ENCODE measurements around the gene PDE7B.

GRCh38 chr6:135937106-135937505 lies 85.6 kb downstream of the PDE7B start:
- TF ChIP-seq FOXM1 (IDR thresholded peaks at IDR 0.05; ENCODE audit: low read depth) (no peak), FOXM1 (CRISPR knock-in tag; IDR thresholded peaks at IDR 0.05; ENCODE audit: low read depth) (no peak), MYC (IDR thresholded peaks at IDR 0.05; ENCODE audit: low read depth, low read length) (no peak), MYC (CRISPR knock-in tag; IDR thresholded peaks at IDR 0.05; ENCODE audit: borderline replicate concordance, low read depth) (no peak), SMARCA4 (IDR thresholded peaks at IDR 0.05) (no peak), ETV6 (IDR thresholded peaks at IDR 0.05; ENCODE audit: borderline replicate concordance in 1 of 2, low read depth in 2 of 2, low read length in 1 of 2) (no peak), ETV6 (CRISPR knock-in tag; IDR thresholded peaks at IDR 0.05; ENCODE audit: borderline replicate concordance) (no peak), POLR2AphosphoS5 (IDR thresholded peaks at IDR 0.05; ENCODE audit: control insufficient read depth, insufficient read depth, low read depth, low read length) (no peak), FOXK1 (CRISPR knock-in tag; IDR thresholded peaks at IDR 0.05; ENCODE audit: borderline replicate concordance) (no peak), GTF2F1 (IDR thresholded peaks at IDR 0.05; ENCODE audit: low read depth, low read length) (no peak), RFX1 (IDR thresholded peaks at IDR 0.05) (no peak), HDAC2 (IDR thresholded peaks at IDR 0.05) (no peak)
- TF ChIP-seq, protein P1, sequence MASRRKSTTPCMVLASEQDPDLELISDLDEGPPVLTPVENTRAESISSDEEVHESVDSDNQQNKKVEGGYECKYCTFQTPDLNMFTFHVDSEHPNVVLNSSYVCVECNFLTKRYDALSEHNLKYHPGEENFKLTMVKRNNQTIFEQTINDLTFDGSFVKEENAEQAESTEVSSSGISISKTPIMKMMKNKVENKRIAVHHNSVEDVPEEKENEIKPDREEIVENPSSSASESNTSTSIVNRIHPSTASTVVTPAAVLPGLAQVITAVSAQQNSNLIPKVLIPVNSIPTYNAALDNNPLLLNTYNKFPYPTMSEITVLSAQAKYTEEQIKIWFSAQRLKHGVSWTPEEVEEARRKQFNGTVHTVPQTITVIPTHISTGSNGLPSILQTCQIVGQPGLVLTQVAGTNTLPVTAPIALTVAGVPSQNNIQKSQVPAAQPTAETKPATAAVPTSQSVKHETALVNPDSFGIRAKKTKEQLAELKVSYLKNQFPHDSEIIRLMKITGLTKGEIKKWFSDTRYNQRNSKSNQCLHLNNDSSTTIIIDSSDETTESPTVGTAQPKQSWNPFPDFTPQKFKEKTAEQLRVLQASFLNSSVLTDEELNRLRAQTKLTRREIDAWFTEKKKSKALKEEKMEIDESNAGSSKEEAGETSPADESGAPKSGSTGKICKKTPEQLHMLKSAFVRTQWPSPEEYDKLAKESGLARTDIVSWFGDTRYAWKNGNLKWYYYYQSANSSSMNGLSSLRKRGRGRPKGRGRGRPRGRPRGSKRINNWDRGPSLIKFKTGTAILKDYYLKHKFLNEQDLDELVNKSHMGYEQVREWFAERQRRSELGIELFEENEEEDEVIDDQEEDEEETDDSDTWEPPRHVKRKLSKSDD (conservative IDR thresholded peaks at IDR 0.05; ENCODE audit: low read length), result no peak
- TF ChIP-seq, protein P2, sequence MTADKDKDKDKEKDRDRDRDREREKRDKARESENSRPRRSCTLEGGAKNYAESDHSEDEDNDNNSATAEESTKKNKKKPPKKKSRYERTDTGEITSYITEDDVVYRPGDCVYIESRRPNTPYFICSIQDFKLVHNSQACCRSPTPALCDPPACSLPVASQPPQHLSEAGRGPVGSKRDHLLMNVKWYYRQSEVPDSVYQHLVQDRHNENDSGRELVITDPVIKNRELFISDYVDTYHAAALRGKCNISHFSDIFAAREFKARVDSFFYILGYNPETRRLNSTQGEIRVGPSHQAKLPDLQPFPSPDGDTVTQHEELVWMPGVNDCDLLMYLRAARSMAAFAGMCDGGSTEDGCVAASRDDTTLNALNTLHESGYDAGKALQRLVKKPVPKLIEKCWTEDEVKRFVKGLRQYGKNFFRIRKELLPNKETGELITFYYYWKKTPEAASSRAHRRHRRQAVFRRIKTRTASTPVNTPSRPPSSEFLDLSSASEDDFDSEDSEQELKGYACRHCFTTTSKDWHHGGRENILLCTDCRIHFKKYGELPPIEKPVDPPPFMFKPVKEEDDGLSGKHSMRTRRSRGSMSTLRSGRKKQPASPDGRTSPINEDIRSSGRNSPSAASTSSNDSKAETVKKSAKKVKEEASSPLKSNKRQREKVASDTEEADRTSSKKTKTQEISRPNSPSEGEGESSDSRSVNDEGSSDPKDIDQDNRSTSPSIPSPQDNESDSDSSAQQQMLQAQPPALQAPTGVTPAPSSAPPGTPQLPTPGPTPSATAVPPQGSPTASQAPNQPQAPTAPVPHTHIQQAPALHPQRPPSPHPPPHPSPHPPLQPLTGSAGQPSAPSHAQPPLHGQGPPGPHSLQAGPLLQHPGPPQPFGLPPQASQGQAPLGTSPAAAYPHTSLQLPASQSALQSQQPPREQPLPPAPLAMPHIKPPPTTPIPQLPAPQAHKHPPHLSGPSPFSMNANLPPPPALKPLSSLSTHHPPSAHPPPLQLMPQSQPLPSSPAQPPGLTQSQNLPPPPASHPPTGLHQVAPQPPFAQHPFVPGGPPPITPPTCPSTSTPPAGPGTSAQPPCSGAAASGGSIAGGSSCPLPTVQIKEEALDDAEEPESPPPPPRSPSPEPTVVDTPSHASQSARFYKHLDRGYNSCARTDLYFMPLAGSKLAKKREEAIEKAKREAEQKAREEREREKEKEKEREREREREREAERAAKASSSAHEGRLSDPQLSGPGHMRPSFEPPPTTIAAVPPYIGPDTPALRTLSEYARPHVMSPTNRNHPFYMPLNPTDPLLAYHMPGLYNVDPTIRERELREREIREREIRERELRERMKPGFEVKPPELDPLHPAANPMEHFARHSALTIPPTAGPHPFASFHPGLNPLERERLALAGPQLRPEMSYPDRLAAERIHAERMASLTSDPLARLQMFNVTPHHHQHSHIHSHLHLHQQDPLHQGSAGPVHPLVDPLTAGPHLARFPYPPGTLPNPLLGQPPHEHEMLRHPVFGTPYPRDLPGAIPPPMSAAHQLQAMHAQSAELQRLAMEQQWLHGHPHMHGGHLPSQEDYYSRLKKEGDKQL (CRISPR knock-in tag; IDR thresholded peaks at IDR 0.05; ENCODE audit: borderline replicate concordance), result no peak
